GM18517 (cell line): Measurements from ENCODE around the gene BCORL1.

Experiments used
- ATAC-seq: cut with Tn5 transposase; IDR thresholded peaks from one replicate; pipeline ENCODE4 v1.9.1; 2021; ENCODE audit warnings: mild to moderate bottlenecking, moderate library complexity; ENCODE audit not compliant: unreplicated experiment

BCORL1 gene, protein sequence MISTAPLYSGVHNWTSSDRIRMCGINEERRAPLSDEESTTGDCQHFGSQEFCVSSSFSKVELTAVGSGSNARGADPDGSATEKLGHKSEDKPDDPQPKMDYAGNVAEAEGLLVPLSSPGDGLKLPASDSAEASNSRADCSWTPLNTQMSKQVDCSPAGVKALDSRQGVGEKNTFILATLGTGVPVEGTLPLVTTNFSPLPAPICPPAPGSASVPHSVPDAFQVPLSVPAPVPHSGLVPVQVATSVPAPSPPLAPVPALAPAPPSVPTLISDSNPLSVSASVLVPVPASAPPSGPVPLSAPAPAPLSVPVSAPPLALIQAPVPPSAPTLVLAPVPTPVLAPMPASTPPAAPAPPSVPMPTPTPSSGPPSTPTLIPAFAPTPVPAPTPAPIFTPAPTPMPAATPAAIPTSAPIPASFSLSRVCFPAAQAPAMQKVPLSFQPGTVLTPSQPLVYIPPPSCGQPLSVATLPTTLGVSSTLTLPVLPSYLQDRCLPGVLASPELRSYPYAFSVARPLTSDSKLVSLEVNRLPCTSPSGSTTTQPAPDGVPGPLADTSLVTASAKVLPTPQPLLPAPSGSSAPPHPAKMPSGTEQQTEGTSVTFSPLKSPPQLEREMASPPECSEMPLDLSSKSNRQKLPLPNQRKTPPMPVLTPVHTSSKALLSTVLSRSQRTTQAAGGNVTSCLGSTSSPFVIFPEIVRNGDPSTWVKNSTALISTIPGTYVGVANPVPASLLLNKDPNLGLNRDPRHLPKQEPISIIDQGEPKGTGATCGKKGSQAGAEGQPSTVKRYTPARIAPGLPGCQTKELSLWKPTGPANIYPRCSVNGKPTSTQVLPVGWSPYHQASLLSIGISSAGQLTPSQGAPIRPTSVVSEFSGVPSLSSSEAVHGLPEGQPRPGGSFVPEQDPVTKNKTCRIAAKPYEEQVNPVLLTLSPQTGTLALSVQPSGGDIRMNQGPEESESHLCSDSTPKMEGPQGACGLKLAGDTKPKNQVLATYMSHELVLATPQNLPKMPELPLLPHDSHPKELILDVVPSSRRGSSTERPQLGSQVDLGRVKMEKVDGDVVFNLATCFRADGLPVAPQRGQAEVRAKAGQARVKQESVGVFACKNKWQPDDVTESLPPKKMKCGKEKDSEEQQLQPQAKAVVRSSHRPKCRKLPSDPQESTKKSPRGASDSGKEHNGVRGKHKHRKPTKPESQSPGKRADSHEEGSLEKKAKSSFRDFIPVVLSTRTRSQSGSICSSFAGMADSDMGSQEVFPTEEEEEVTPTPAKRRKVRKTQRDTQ (N-terminal part only)

GRCh38 chrX:129982300-129983251 is at the start of gene BCORL1:
TSS of gene BCORL1 (plus strand) at chrX:129982635. CDS start at chrX:130005232, 22,597 bp downstream.
- peak; percentile 93 for ATAC-seq

DNA sequence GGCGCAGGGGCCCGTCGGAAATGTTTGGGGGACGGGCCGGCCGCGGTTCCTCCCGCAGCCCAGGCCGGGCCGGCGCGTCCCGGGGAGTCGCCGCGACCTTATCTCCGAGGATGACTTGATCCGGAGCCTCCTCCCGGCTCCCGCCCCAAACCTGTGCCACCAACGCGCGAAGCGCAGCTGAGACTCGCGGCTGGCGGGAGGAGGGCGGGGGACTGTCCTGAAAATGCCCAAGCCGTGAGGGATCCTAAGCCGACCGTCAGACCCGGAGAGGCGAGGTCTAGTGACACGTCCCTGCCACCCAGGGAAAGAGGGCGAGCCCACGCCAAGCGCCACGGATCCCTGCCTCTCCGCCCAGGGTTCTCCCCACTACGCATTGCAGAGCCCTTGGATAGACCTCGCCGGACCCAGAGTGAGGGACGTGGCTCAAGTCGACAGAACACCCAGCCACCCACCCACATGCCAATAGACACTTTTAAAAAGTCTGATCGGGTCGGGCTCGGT is 49.6 kb upstream of the BCORL1 start:
- no peak for ATAC-seq

GRCh38 chrX:129933700-129934099 is 48.7 kb upstream of the BCORL1 start:
- ATAC-seq, result no peak

- ATAC-seq, result no peak
Observed at GRCh38 chrX:129934461-129934860, 48.0 kb upstream of the BCORL1 start.

DNA sequence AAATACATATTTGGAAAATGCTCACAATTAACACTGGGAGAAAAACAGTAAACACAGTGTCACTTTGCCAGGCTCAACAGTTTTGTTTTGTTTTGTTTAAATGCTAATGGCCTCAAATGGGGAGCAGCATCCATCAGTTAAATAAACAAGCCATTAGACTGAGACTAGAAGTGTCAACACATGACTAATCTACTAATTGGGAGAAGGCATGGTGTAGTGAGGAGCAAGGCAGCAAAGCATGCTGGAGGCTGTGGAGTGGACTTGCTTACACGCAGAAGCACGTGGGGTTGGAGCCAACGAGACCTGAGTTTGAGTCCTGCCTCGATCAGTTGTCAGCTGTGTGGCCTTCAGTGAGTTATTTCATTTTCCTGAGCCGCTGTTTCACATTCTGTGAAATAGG is 47.5 kb upstream of the BCORL1 start:
- no peak for ATAC-seq

- ATAC-seq, result no peak
Observed at GRCh38 chrX:129938081-129938480, 44.4 kb upstream of the BCORL1 start.

GRCh38 chrX:129939986-129940385 is 42.4 kb upstream of the BCORL1 start:
- ATAC-seq, result no peak

DNA sequence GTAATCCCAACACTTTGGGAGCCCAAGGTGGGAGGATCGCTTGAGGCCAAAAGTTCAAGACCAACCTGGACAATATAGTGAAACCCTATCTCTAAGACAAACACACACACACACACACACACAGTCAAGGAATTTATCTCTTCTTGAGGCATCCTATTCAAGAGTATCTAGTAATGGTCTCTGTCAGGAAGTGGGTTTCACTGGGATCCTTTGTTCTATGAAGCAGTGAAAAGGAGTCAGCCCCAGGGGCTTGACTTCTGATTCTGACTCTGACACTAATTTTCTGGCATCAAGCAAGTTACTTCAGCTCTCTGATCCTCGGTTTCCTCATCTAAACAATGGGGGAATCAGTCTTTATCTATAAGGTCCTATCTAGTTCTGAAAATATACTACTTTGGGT is 41.7 kb upstream of the BCORL1 start:
- ATAC-seq, result no peak

DNA sequence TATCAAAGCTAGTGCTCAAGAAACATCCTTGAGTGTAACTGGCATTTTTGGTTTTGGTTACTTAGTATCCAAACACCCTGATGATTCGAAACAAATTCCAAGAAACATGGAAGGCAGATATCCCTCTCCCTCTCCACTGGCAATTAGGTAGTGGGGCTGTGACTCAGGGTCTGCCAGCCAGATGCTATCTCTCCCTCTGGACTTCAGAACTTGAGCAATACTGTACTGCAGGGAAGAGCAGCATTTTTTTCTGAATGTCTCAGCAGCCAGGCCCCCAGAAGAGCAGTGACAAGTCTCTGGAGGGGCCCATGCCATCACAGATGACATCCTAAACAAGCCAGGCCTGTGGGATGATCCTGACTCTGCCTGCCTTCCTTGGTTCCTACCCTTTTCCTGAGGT is 37.3 kb upstream of the BCORL1 start:
- ATAC-seq, result no peak

- no peak for ATAC-seq
Observed at GRCh38 chrX:129953334-129953648, 29.1 kb upstream of the BCORL1 start.

GRCh38 chrX:129953881-129954280 is 28.6 kb upstream of the BCORL1 start:
- ATAC-seq, result no peak

GRCh38 chrX:129954804-129955203 is 27.6 kb upstream of the BCORL1 start:
- no peak for ATAC-seq

DNA sequence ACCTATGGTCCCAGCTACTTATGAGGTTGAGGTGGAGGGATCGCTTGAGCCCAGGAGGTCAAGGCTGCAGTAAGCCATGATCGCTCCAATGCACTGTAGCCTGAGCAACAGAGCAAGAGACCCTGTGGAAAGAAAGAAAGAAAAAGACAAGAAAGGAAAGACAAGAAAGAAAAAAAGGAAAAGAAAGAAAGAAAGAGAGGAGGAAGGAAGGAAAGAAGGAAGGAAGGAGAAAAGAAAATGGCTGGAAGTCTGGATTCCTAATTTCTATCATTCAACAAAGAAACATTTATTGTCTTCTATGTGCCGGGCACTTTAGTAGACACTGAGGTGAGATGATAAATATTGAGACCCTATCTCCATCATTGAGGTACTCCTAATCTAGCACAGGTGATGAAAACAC is 26.8 kb upstream of the BCORL1 start:
- no peak for ATAC-seq

DNA sequence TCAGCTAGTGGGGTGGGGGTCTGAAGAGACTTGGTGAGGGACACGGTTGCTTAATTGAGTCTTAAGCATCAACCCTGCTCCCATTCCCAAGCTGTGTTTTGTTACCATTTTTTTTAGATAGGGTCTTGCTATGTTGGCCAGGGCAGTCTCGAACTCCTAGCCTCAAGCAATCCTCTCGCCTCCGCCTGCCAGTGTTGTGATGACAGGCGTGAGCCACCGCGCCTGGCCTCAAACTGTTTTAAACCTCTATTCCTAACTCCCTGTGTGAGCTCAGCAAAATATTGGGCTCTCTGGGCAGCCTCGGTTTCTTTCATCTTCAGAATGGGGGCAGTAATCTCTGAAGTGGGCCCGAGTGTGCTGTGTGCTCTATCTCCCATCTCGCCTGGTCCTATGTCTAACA is 26.3 kb upstream of the BCORL1 start:
- no peak for ATAC-seq

DNA sequence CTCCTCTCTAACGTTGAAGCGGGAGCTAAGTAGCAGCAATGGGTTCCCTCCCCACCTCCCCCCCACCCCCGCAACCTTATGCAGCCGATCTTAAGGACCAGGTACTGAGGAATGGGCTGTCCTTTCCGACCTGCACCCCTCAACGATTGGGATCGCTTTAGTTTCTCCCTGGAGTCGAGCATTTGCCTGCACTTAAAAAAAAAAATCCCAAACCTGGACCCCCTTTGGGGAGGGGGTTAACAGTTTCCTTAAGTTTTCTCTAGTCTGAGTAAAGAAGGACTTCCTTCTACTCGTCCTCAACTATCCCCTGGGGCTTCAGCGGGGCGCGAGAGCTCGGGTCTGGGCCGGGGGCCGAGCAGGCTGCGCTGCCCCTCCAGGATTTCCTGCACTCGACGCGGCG is 25.7 kb upstream of the BCORL1 start:
- no peak for ATAC-seq

GRCh38 chrX:129957241-129958082 is 25.0 kb upstream of the BCORL1 start:
- ATAC-seq, result peak; percentile 59

- no peak for ATAC-seq
Observed at GRCh38 chrX:129958083-129958465, 24.4 kb upstream of the BCORL1 start.

DNA sequence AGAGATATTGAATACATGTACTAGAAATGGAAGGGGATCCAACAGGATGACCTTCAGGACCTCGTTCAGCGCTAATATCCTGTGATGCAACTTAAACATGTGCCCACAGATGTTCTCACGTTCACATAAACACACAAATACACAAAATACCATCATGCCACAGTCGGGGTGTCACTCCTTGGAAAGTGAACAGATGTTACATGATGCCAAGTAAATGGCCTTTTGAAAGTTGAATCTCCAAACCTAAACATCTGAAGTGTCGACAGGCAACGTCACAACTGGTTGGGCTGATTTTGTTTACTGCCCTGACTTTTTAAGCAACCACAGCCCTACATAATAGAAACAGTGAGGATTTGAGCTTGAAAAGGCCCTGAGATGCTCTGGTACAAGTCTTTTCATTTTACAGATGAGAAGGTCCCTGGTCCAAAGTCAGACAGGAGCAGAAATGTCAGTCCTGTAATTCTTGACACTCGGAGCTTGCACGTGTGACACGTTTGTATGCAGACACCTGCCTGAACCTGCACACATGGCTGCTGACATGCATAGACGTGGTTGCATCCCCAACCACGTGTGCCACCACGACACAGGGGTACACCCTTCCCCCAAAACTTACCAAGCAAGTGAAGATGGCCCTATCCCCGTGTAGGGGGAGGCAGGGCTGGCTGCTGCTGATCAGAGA is 23.5 kb upstream of the BCORL1 start:
- no peak for ATAC-seq

- no peak for ATAC-seq
Observed at GRCh38 chrX:129959493-129959832, 23.0 kb upstream of the BCORL1 start.
